Panc1 (cell line): ENCODE measurements around the gene GNAI2. TPM values are rescaled to one million over a fixed set of nuclear protein-coding genes. Genes with fewer than 3 reads are reported as not detected.

Experiments
- ATAC-seq: fragments of 200-7000 bp; cut with Tn5 transposase; 2 replicates; pipeline ENCODE4 v1.9.1; 2020; ENCODE audit warnings: mild to moderate bottlenecking, moderate library complexity
- BruUV-seq: library from RNA; stranded (reverse); fragments of 400-500 nt; replicated peaks from 2 replicates; lab custom pipeline; 2021; lab: Mats Ljungman, UMichigan
- CTCF ChIA-PET: fragments of 300-600 bp; sonication (Branson Sonifier 250); formaldehyde crosslinking; loops from one replicate; lab custom pipeline; 2022; ENCODE audit warnings: antibody characterized with exemption; lab: Charles Lee
- POLR2A ChIA-PET: fragments of 300-600 bp; sonication (Branson Sonifier 250); formaldehyde crosslinking; loops from one replicate; lab custom pipeline; 2022; ENCODE audit warnings: antibody characterized with exemption; lab: Charles Lee
- DNase-seq: peaks from one replicate; pipeline ENCODE4 v3.0.0-alpha.2; 2010; ENCODE audit warnings: low read depth, low spot score
- H3K27ac ChIP-seq: 2 replicates; pipeline ENCODE4 v1.5.1; 2011; ENCODE audit warnings: mild to moderate bottlenecking, low read length, inconsistent platforms
- H3K27me3 ChIP-seq: fragments of 200-500 bp; sonication (Bioruptor generic); 2 replicates; pipeline ENCODE4 v1.6.0; 2014; ENCODE audit warnings: low read length, inconsistent platforms; ENCODE audit not compliant: control insufficient read depth, insufficient read depth
- H3K36me3 ChIP-seq: fragments of 200-500 bp; sonication (Bioruptor generic); 2 replicates; pipeline ENCODE4 v1.5.1; 2014; ENCODE audit warnings: inconsistent platforms, mild to moderate bottlenecking, low read length, moderate library complexity; ENCODE audit not compliant: control insufficient read depth, insufficient read depth
- H3K4me1 ChIP-seq: 2 replicates; pipeline ENCODE4 v1.5.1; 2011; ENCODE audit warnings: inconsistent platforms, mild to moderate bottlenecking, low read length, moderate library complexity; ENCODE audit not compliant: control insufficient read depth, insufficient read depth
- H3K4me3 ChIP-seq, 2 experiments: 2 replicates each; pipeline ENCODE4 v1.5.1; 2011 to 2012; ENCODE audit warnings: low read depth in 2 of 2, low read length in 2 of 2, mild to moderate bottlenecking in 2 of 2, inconsistent platforms in 1 of 2, moderate library complexity in 1 of 2
- H3K9me3 ChIP-seq: fragments of 200-500 bp; sonication (Bioruptor generic); 2 replicates; pipeline ENCODE4 v1.5.1; 2014; ENCODE audit warnings: low read depth, mild to moderate bottlenecking, inconsistent platforms, low read length, moderate library complexity; ENCODE audit not compliant: control insufficient read depth, insufficient read depth
- POLR2AphosphoS5 ChIP-seq: IDR thresholded peaks from 2 replicates; pipeline ENCODE4 v1.6.1; 2012; ENCODE audit warnings: mild to moderate bottlenecking, low read depth, low read length, moderate library complexity
- SIN3A ChIP-seq: IDR thresholded peaks from 2 replicates; pipeline ENCODE4 v1.6.1; 2012; ENCODE audit warnings: low read depth, mild to moderate bottlenecking, low read length, moderate library complexity, borderline replicate concordance; ENCODE audit not compliant: insufficient read depth
- TCF7L2 ChIP-seq: IDR thresholded peaks from 2 replicates; pipeline ENCODE4 v1.6.1; 2011; ENCODE audit warnings: mild to moderate bottlenecking, low read depth, low read length, inconsistent platforms
- in situ Hi-C: cut with HindIII; loops from 2 replicates; pipeline ENCODE4 v1.10.0; 2016; ENCODE audit warnings: low sequenced_read_pairs, low pct_unique_long_range_greater_than_20kb
- intact Hi-C: fragments of 100-400 bp; cut with micrococcal nuclease; formaldehyde crosslinking; loops from one replicate; pipeline ENCODE4 v1.10.0; 2022; ENCODE audit not compliant: unreplicated experiment
- total RNA-seq: library from RNA; stranded (reverse); gene quantifications from one replicate; pipeline ENCODE4 v1.2.1, GENCODE V29; 2021; ENCODE audit not compliant: unreplicated experiment
- TF ChIP-seq, protein P1 (sequence below): fragments of 450-650 bp; IDR thresholded peaks from 2 replicates; pipeline ENCODE4 v1.5.1; 2017; ENCODE audit warnings: mild to moderate bottlenecking
- TF ChIP-seq, protein P2 (sequence below), 2 experiments: IDR thresholded peaks; 2 replicates each; pipeline ENCODE4 v1.6.1; 2011 to 2012; ENCODE audit warnings: low read depth in 2 of 2, control low read depth in 1 of 2, low read length in 1 of 2, mild to moderate bottlenecking in 1 of 2, moderate library complexity in 1 of 2; ENCODE audit not compliant: insufficient read depth in 1 of 2

GNAI2 gene
- total RNA-seq, 1 experiment from 2014 or later: 170 TPM

DNA sequence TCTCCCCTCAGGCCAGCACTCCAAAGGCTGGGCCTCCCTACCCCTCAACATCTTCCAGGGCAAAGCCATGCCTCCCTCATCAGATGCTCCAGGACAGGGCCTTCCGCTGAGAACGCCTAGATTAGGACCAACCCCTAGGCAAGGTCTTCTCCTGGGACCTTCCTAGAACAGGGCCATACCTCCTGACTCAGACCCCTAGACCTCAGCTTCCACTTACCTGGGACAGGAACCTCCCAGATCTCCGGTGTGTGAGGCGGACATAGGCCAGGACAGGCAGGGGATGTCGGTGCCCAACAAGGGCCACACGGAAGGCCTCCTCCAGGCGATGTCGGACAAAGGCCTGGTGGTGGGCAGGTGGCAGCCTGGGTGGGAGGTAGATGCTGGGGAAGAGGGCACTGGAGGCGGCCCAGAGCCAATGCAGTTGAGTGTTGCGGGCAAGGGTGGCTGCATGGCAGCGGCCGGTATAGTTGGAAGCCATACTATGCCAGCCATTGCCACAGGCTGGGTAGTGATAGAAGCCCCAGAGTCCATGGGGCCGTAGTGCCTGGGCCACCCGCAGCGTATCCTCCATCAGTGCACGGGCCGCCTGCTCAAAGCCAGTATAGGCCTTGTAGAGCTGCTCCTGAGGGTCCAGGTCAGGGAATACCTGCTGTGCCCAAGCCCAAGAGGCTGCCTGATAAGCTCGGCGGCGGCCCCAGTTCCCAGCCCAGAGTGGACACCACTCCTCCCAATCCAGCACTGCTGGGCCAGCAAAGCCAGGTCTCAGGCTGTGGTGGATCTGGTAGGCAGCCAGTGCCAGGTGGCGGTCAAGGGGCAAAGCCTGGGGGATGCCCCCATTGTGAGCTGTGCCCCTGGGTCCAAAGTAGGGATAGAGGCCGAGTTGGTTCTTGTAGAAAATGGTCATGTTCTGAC, 58.7 kb downstream of the GNAI2 start:
- ATAC-seq (no peak), DNase-seq (no peak)
- H3K4me1 ChIP-seq: peaks cover 13% of the 10 kb centered on the region
- POLR2A ChIA-PET: no interaction called here
- no TSS peak for BruUV-seq
- in situ Hi-C loops: no loop called here
- H3K4me3 ChIP-seq: no peak overlapping the region
- no peaks in the 10 kb centered on the region for H3K9me3 ChIP-seq
- no peak overlapping the region for H3K27ac ChIP-seq
- intact Hi-C loops: no loop called here
- CTCF ChIA-PET: no interaction called here
- TF ChIP-seq, protein P1, sequence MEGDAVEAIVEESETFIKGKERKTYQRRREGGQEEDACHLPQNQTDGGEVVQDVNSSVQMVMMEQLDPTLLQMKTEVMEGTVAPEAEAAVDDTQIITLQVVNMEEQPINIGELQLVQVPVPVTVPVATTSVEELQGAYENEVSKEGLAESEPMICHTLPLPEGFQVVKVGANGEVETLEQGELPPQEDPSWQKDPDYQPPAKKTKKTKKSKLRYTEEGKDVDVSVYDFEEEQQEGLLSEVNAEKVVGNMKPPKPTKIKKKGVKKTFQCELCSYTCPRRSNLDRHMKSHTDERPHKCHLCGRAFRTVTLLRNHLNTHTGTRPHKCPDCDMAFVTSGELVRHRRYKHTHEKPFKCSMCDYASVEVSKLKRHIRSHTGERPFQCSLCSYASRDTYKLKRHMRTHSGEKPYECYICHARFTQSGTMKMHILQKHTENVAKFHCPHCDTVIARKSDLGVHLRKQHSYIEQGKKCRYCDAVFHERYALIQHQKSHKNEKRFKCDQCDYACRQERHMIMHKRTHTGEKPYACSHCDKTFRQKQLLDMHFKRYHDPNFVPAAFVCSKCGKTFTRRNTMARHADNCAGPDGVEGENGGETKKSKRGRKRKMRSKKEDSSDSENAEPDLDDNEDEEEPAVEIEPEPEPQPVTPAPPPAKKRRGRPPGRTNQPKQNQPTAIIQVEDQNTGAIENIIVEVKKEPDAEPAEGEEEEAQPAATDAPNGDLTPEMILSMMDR: no peak
- TF ChIP-seq, protein P2, sequence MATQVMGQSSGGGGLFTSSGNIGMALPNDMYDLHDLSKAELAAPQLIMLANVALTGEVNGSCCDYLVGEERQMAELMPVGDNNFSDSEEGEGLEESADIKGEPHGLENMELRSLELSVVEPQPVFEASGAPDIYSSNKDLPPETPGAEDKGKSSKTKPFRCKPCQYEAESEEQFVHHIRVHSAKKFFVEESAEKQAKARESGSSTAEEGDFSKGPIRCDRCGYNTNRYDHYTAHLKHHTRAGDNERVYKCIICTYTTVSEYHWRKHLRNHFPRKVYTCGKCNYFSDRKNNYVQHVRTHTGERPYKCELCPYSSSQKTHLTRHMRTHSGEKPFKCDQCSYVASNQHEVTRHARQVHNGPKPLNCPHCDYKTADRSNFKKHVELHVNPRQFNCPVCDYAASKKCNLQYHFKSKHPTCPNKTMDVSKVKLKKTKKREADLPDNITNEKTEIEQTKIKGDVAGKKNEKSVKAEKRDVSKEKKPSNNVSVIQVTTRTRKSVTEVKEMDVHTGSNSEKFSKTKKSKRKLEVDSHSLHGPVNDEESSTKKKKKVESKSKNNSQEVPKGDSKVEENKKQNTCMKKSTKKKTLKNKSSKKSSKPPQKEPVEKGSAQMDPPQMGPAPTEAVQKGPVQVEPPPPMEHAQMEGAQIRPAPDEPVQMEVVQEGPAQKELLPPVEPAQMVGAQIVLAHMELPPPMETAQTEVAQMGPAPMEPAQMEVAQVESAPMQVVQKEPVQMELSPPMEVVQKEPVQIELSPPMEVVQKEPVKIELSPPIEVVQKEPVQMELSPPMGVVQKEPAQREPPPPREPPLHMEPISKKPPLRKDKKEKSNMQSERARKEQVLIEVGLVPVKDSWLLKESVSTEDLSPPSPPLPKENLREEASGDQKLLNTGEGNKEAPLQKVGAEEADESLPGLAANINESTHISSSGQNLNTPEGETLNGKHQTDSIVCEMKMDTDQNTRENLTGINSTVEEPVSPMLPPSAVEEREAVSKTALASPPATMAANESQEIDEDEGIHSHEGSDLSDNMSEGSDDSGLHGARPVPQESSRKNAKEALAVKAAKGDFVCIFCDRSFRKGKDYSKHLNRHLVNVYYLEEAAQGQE (IDR thresholded peaks at IDR 0.05; ENCODE audit: insufficient read depth in 1 of 2, low read depth in 2 of 2, low read length in 1 of 2): no peak
- TF ChIP-seq POLR2AphosphoS5 (no peak), TCF7L2 (no peak), SIN3A (no peak)
- H3K27me3 ChIP-seq: no peaks in the 10 kb centered on the region
- no peaks in the 10 kb centered on the region for H3K36me3 ChIP-seq

DNA sequence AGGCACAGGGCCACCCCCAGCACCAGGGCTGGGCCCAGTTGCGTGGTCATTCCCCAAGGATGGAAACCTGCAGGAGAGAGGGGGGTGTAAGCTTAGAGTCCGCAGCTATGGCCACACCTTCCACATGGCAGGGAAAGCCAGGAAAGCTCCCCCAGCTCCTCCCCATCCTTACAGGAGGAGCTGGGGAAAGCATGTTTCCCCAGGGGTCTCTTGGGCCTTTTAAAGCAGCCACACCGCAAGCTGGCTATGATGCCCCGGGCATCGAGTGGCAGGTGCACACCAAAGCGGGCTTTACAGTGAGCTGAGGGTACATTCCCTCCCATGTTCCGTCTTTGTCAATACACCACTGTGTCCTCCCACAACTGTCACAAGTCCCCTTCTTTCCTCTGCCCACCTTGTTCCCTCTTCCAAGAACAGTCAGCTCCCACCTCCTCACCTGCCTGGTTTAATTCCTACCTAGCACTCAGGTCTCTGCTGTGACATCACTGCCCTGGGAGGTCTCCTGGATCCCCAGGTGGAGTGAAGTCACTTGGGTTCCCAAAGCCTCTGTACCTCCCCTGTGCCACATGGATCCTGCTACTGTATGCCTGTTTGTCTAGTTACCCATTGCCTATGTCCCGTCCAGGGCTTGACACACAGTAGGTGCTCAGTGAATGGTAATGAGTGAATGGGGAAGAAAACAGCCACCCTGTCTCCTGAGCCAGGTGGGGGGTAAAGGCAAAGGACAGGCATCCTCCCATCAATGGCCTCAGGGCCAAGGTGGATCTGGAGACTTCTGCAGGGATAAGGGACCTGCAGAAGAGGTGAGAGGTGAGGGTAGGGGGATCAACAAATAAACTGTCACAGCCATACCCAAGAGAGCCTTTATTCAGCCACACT, 59.8 kb downstream of the GNAI2 start:
- CTCF ChIA-PET: no interaction called here

More for the DNA sequence above, 59.8 kb downstream of the GNAI2 start:
- POLR2A ChIA-PET: no interaction called here
- TF ChIP-seq SIN3A: no peak
- no peak for TF ChIP-seq POLR2AphosphoS5
- no peak for TF ChIP-seq TCF7L2
- TF ChIP-seq, protein P1: no peak
- TF ChIP-seq, protein P2 (IDR thresholded peaks at IDR 0.05; ENCODE audit: insufficient read depth in 1 of 2, low read depth in 2 of 2, low read length in 1 of 2): no peak
- in situ Hi-C loops (no loop called here), intact Hi-C loops (no loop called here)
- Histone ChIP-seq H3K27me3 (no peaks in the 10 kb centered on the region), H3K9me3 (no peaks in the 10 kb centered on the region), H3K4me1 (peaks cover 13% of the 10 kb centered on the region), H3K36me3 (no peaks in the 10 kb centered on the region), H3K4me3 (no peak overlapping the region), H3K27ac (no peak overlapping the region)
- no peak for DNase-seq
- no TSS peak for BruUV-seq
- ATAC-seq: no peak
